NCI-H1417 treated with DMSO at 0.1 percent for 48 hours (cell line): ENCODE results near the gene TAF11.
"Not testable (repeated sequence)": the region's sequence is repeated elsewhere in the genome, so short reads cannot be mapped to it uniquely, and the experiment has no call there.

Experiments used
- DNase-seq: peaks from one replicate; lab custom pipeline; 2025; lab: John Stamatoyannopoulos, UW

The TAF11 gene

GRCh38 chr6:34865107-34865506 is 22.7 kb downstream of the TAF11 start:
- DNase-seq, result no peak

GRCh38 chr6:34864007-34864406 is 23.8 kb downstream of the TAF11 start:
- no peak for DNase-seq

GRCh38 chr6:34860776-34861175 is 27.1 kb downstream of the TAF11 start:
- DNase-seq, result no peak

GRCh38 chr6:34859951-34860350 is 27.9 kb downstream of the TAF11 start:
- no peak for DNase-seq

- no peak for DNase-seq
These were observed 29.2 kb downstream of the TAF11 start for GRCh38 chr6:34858681-34859080.

GRCh38 chr6:34855463-34855862 is 32.4 kb downstream of the TAF11 start:
- no peak for DNase-seq

- no peak for DNase-seq
These were observed 35.3 kb downstream of the TAF11 start for GRCh38 chr6:34852406-34853085.

GRCh38 chr6:34851361-34851760 is 36.5 kb downstream of the TAF11 start:
- DNase-seq, result no peak

- not testable (repeated sequence) for DNase-seq
These were observed 38.8 kb downstream of the TAF11 start for GRCh38 chr6:34849066-34849465.

- DNase-seq, result no peak
These were observed 48.0 kb downstream of the TAF11 start for GRCh38 chr6:34839666-34840352.

GRCh38 chr6:34837528-34837927 is 50.3 kb downstream of the TAF11 start:
- no peak for DNase-seq

- no peak for DNase-seq
These were observed 51.4 kb downstream of the TAF11 start for GRCh38 chr6:34836451-34836850.

GRCh38 chr6:34836008-34836407 is 51.8 kb downstream of the TAF11 start:
- no peak for DNase-seq

GRCh38 chr6:34834789-34835518 is 52.9 kb downstream of the TAF11 start:
- no peak for DNase-seq

GRCh38 chr6:34832942-34833341 is 54.9 kb downstream of the TAF11 start:
- DNase-seq, result no peak

- no peak for DNase-seq
These were observed 58.7 kb downstream of the TAF11 start for GRCh38 chr6:34829137-34829536.
